ENCODE data around the gene BMP5.

The BMP5 gene

GRCh38 chr6:55776113-55776512 is 99.3 kb downstream of the BMP5 start:
- DNase-seq (ENCODE audit: low read depth in 1 of 2, low spot score in 1 of 2) = peak in 1 of 2 experiments; percentile 71
- in situ Hi-C loops (cut with HindIII; ENCODE audit: low pct_unique_long_range_greater_than_20kb, low sequenced_read_pairs) = no loop called here
- TF ChIP-seq JUND (IDR thresholded peaks at IDR 0.05; ENCODE audit: low read depth) = no peak

- TF ChIP-seq JUND (IDR thresholded peaks at IDR 0.05; ENCODE audit: low read depth) = no peak
- in situ Hi-C loops (cut with HindIII; ENCODE audit: low pct_unique_long_range_greater_than_20kb, low sequenced_read_pairs) = no loop called here
- DNase-seq (ENCODE audit: low read depth in 1 of 2, low spot score in 1 of 2) = peak in 1 of 2 experiments; percentile 23
Measured at GRCh38 chr6:55775029-55775318, 100.4 kb downstream of the BMP5 start.

- in situ Hi-C loops (cut with HindIII; ENCODE audit: low pct_unique_long_range_greater_than_20kb, low sequenced_read_pairs) = no loop called here
- no peak for TF ChIP-seq JUND (IDR thresholded peaks at IDR 0.05; ENCODE audit: low read depth)
- DNase-seq (ENCODE audit: low read depth in 1 of 2, low spot score in 1 of 2) = no peak
Measured at GRCh38 chr6:55774286-55775028, 100.9 kb downstream of the BMP5 start.

GRCh38 chr6:55773620-55774216 is 101.7 kb downstream of the BMP5 start:
- no peak for DNase-seq (ENCODE audit: low read depth in 1 of 2, low spot score in 1 of 2)
- no peak for TF ChIP-seq JUND (IDR thresholded peaks at IDR 0.05; ENCODE audit: low read depth)
- in situ Hi-C loops (cut with HindIII; ENCODE audit: low pct_unique_long_range_greater_than_20kb, low sequenced_read_pairs) = no loop called here

GRCh38 chr6:55772730-55773129 is 102.7 kb downstream of the BMP5 start:
- TF ChIP-seq JUND (IDR thresholded peaks at IDR 0.05; ENCODE audit: low read depth) = no peak
- no peak for DNase-seq (ENCODE audit: low read depth in 1 of 2, low spot score in 1 of 2)
- in situ Hi-C loops (cut with HindIII; ENCODE audit: low pct_unique_long_range_greater_than_20kb, low sequenced_read_pairs) = no loop called here

GRCh38 chr6:55759536-55759935 is 115.9 kb downstream of the BMP5 start:
- no peak for TF ChIP-seq JUND (IDR thresholded peaks at IDR 0.05; ENCODE audit: low read depth)
- DNase-seq (ENCODE audit: low read depth in 1 of 2, low spot score in 1 of 2) = no peak
- in situ Hi-C loops (cut with HindIII; ENCODE audit: low pct_unique_long_range_greater_than_20kb, low sequenced_read_pairs) = no loop called here

GRCh38 chr6:55758156-55758937 is 117.0 kb downstream of the BMP5 start:
- in situ Hi-C loops (cut with HindIII; ENCODE audit: low pct_unique_long_range_greater_than_20kb, low sequenced_read_pairs) = no loop called here
- 0 out of 2 replicates have a peak, but pooled peaks have one; percentile 31 for TF ChIP-seq JUND (IDR thresholded peaks at IDR 0.05; ENCODE audit: low read depth)
- peak in 1 of 2 experiments; percentile 74 for DNase-seq (ENCODE audit: low read depth in 1 of 2, low spot score in 1 of 2)

GRCh38 chr6:55756531-55757031 is 118.8 kb downstream of the BMP5 start:
- DNase-seq (ENCODE audit: low read depth in 1 of 2, low spot score in 1 of 2) = no peak
- no peak for TF ChIP-seq JUND (IDR thresholded peaks at IDR 0.05; ENCODE audit: low read depth)
- in situ Hi-C loops (cut with HindIII; ENCODE audit: low pct_unique_long_range_greater_than_20kb, low sequenced_read_pairs) = no loop called here

GRCh38 chr6:55748880-55749279 is 126.5 kb downstream of the BMP5 start:
- in situ Hi-C loops (cut with HindIII; ENCODE audit: low pct_unique_long_range_greater_than_20kb, low sequenced_read_pairs) = no loop called here
- no peak for TF ChIP-seq JUND (IDR thresholded peaks at IDR 0.05; ENCODE audit: low read depth)
- DNase-seq (ENCODE audit: low read depth in 1 of 2, low spot score in 1 of 2) = no peak

- no peak for TF ChIP-seq JUND (IDR thresholded peaks at IDR 0.05; ENCODE audit: low read depth)
- DNase-seq (ENCODE audit: low read depth in 1 of 2, low spot score in 1 of 2) = no peak
- in situ Hi-C loops (cut with HindIII; ENCODE audit: low pct_unique_long_range_greater_than_20kb, low sequenced_read_pairs) = no loop called here
Measured at GRCh38 chr6:55746473-55746872, 128.9 kb downstream of the BMP5 start.

GRCh38 chr6:55734256-55734655 is 141.1 kb downstream of the BMP5 start:
- in situ Hi-C loops (cut with HindIII; ENCODE audit: low pct_unique_long_range_greater_than_20kb, low sequenced_read_pairs) = no loop called here
- peak; percentile 3 to 64 for DNase-seq (ENCODE audit: low read depth in 1 of 2, low spot score in 1 of 2)

GRCh38 chr6:55729665-55730064 is 145.7 kb downstream of the BMP5 start:
- TF ChIP-seq JUND (IDR thresholded peaks at IDR 0.05; ENCODE audit: low read depth) = no peak
- in situ Hi-C loops (cut with HindIII; ENCODE audit: low pct_unique_long_range_greater_than_20kb, low sequenced_read_pairs) = no loop called here
- no peak for DNase-seq (ENCODE audit: low read depth in 1 of 2, low spot score in 1 of 2)

More at GRCh38 chr6:55734256-55734655, 141.1 kb downstream of the BMP5 start:
- no peak for TF ChIP-seq JUND (IDR thresholded peaks at IDR 0.05; ENCODE audit: low read depth)

- no peak for TF ChIP-seq JUND (IDR thresholded peaks at IDR 0.05; ENCODE audit: low read depth)
- DNase-seq (ENCODE audit: low read depth in 1 of 2, low spot score in 1 of 2) = peak in 1 of 2 experiments; percentile 28
- in situ Hi-C loops (cut with HindIII; ENCODE audit: low pct_unique_long_range_greater_than_20kb, low sequenced_read_pairs) = no loop called here
Measured at GRCh38 chr6:55726144-55726543, 149.2 kb downstream of the BMP5 start.

All from T47D (cell line).